T-helper 1 cell treated with Interleukin-12 subunit alpha and Interleukin-12 subunit beta and Interleukin-4 antibody, amounts not matched to agents 30 ng/mL and 1 ng/mL, for 36 hours (primary cell): ENCODE data around the gene TAS1R3. TPM values are rescaled to one million over a fixed set of nuclear protein-coding genes. Genes with fewer than 3 reads are reported as not detected.

Experiments
- intact Hi-C: fragments of 100-400 bp; cut with micrococcal nuclease; formaldehyde crosslinking; loops from one replicate; pipeline ENCODE4 v1.15.1; 2024
- total RNA-seq: library from RNA; stranded (reverse); gene quantifications from 2 replicates; pipeline ENCODE4 v1.2.3, GENCODE V29; 2022

Gene TAS1R3
- total RNA-seq, 1 donor from 2014 or later: 1.2 TPM

- intact Hi-C loops: loop anchor here (5.0 kb wide), 1 partner anchor 312 kb away; the partner anchor contains the start of gene PERM1
These were observed 36.7 kb upstream of the TAS1R3 start for GRCh38 chr1:1294250-1294890.

- intact Hi-C loops: no loop called here
These were observed 35.7 kb upstream of the TAS1R3 start for GRCh38 chr1:1295154-1295923.

GRCh38 chr1:1296070-1297061, 34.7 kb upstream of the TAS1R3 start:
- intact Hi-C loops: no loop called here

GRCh38 chr1:1297802-1298424, 33.2 kb upstream of the TAS1R3 start:
- intact Hi-C loops: no loop called here

GRCh38 chr1:1298861-1299685, 32.0 kb upstream of the TAS1R3 start:
- intact Hi-C loops: no loop called here

- intact Hi-C loops: no loop called here
These were observed 31.3 kb upstream of the TAS1R3 start for GRCh38 chr1:1299686-1300351.

- intact Hi-C loops: no loop called here
These were observed 30.7 kb upstream of the TAS1R3 start for GRCh38 chr1:1300352-1300739.

GRCh38 chr1:1302006-1302430, 29.1 kb upstream of the TAS1R3 start:
- intact Hi-C loops: no loop called here

- intact Hi-C loops: no loop called here
These were observed 28.1 kb upstream of the TAS1R3 start for GRCh38 chr1:1302951-1303509.

- intact Hi-C loops: no loop called here
These were observed 27.3 kb upstream of the TAS1R3 start for GRCh38 chr1:1303736-1304135.

- intact Hi-C loops: loop anchor here (5.0 kb wide), 4 partner anchors 72 to 603 kb away; partner anchors contain the start of genes B3GALT6, ISG15 and SDF4
These were observed 26.5 kb upstream of the TAS1R3 start for GRCh38 chr1:1304331-1305299.

GRCh38 chr1:1305300-1306069, 25.6 kb upstream of the TAS1R3 start:
- intact Hi-C loops: loop anchor here (5.0 kb wide), 4 partner anchors 73 to 602 kb away; partner anchors contain the start of genes B3GALT6, ISG15 and SDF4

- intact Hi-C loops: loop anchor here (5.0 kb wide), 4 partner anchors 74 to 601 kb away; partner anchors contain the start of genes B3GALT6, ISG15 and SDF4
These were observed 24.9 kb upstream of the TAS1R3 start for GRCh38 chr1:1306070-1306660.

GRCh38 chr1:1306661-1307260, 24.3 kb upstream of the TAS1R3 start:
- intact Hi-C loops: loop anchor here (5.0 kb wide), 4 partner anchors 74 to 601 kb away; partner anchors contain the start of genes B3GALT6, ISG15 and SDF4

GRCh38 chr1:1307261-1307922, 23.7 kb upstream of the TAS1R3 start:
- intact Hi-C loops: loop anchor here (5.0 kb wide), 4 partner anchors 75 to 600 kb away; partner anchors contain the start of genes B3GALT6, ISG15 and SDF4
